ENCODE measurements around the gene PTPN13. TPM values are rescaled to one million over a fixed set of nuclear protein-coding genes. Genes with fewer than 3 reads are reported as not detected.
A peak's percentile ranks its signal among the peaks of the same experiment; 100 is the strongest.
"Not testable (repeated sequence)": the region's sequence is repeated elsewhere in the genome, so short reads cannot be mapped to it uniquely, and the experiment has no call there.

PTPN13 gene
- total RNA-seq, 1 donor from 2014 or later: 69.9 TPM

- H3K9me3 ChIP-seq: peaks cover 24% of the 10 kb centered on the region
These were observed 58.3 kb downstream of the PTPN13 start for GRCh38 chr4:86652332-86652932.

GRCh38 chr4:86653237-86653865, 59.2 kb downstream of the PTPN13 start:
- no peaks in the 10 kb centered on the region for H3K36me3 ChIP-seq
- ATAC-seq: no peak
- peak; percentile 31 for TF ChIP-seq CTCF (IDR thresholded peaks at IDR 0.05)
- H3K4me1 ChIP-seq: no peaks in the 10 kb centered on the region
- H3K4me3 ChIP-seq: no peak overlapping the region
- no peak overlapping the region for H3K27ac ChIP-seq
- intact Hi-C loops (cut with DNase I): no loop called here
- H3K9me3 ChIP-seq: peaks cover 24% of the 10 kb centered on the region
- no peak for DNase-seq
- no peaks in the 10 kb centered on the region for H3K27me3 ChIP-seq

More at GRCh38 chr4:86652332-86652932, 58.3 kb downstream of the PTPN13 start:
- no peaks in the 10 kb centered on the region for H3K27me3 ChIP-seq
- no peak for ATAC-seq
- TF ChIP-seq CTCF (IDR thresholded peaks at IDR 0.05): no peak
- intact Hi-C loops (cut with DNase I): no loop called here
- no peak overlapping the region for H3K27ac ChIP-seq
- no peak for DNase-seq
- H3K4me3 ChIP-seq: no peak overlapping the region
- no peaks in the 10 kb centered on the region for H3K36me3 ChIP-seq
- no peaks in the 10 kb centered on the region for H3K4me1 ChIP-seq

- H3K27me3 ChIP-seq; H3K4me3 ChIP-seq; H3K9me3 ChIP-seq; DNase-seq; ATAC-seq; H3K27ac ChIP-seq; H3K36me3 ChIP-seq; intact Hi-C loops (cut with DNase I); H3K4me1 ChIP-seq: not testable (repeated sequence)
These were observed 62.7 kb downstream of the PTPN13 start for GRCh38 chr4:86656781-86657180.

GRCh38 chr4:86657382-86657781, 63.3 kb downstream of the PTPN13 start:
- H3K36me3 ChIP-seq: no peaks in the 10 kb centered on the region
- ATAC-seq: no peak
- intact Hi-C loops (cut with DNase I): no loop called here

GRCh38 chr4:86657910-86658309, 63.8 kb downstream of the PTPN13 start:
- Histone ChIP-seq H3K36me3 (no peaks in the 10 kb centered on the region), H3K9me3 (peaks cover 4% of the 10 kb centered on the region), H3K4me1 (no peaks in the 10 kb centered on the region), H3K27me3 (no peaks in the 10 kb centered on the region), H3K27ac (no peak overlapping the region), H3K4me3 (no peak overlapping the region)
- no peak for ATAC-seq
- TF ChIP-seq CTCF (IDR thresholded peaks at IDR 0.05): no peak
- intact Hi-C loops (cut with DNase I): no loop called here
- DNase-seq: no peak

More at GRCh38 chr4:86657382-86657781, 63.3 kb downstream of the PTPN13 start:
- Histone ChIP-seq H3K9me3 (peaks cover 8% of the 10 kb centered on the region), H3K27me3 (no peaks in the 10 kb centered on the region), H3K4me3 (no peak overlapping the region), H3K27ac (no peak overlapping the region), H3K4me1 (no peaks in the 10 kb centered on the region)
- no peak for DNase-seq
- TF ChIP-seq CTCF (IDR thresholded peaks at IDR 0.05): no peak

- no peaks in the 10 kb centered on the region for H3K9me3 ChIP-seq
- ATAC-seq: no peak
- intact Hi-C loops (cut with DNase I): no loop called here
- no peaks in the 10 kb centered on the region for H3K27me3 ChIP-seq
- H3K4me1 ChIP-seq: no peaks in the 10 kb centered on the region
- no peak overlapping the region for H3K4me3 ChIP-seq
- DNase-seq: no peak
- H3K27ac ChIP-seq: no peak overlapping the region
- no peaks in the 10 kb centered on the region for H3K36me3 ChIP-seq
- no peak for TF ChIP-seq CTCF (IDR thresholded peaks at IDR 0.05)
These were observed 66.3 kb downstream of the PTPN13 start for GRCh38 chr4:86660401-86660800.

Measured in upper lobe of right lung (tissue), 1 donor.